Endothelial cell of umbilical vein (primary cell): ENCODE measurements around the gene SRL.

Source experiments
- EZH2 ChIP-seq: IDR thresholded peaks from 2 replicates; pipeline ENCODE4 v1.6.1; 2012; ENCODE audit warnings: borderline replicate concordance, low read depth, mild to moderate bottlenecking, moderate library complexity, low read length, inconsistent platforms; ENCODE audit not compliant: severe bottlenecking
- GATA2 ChIP-seq: IDR thresholded peaks from 2 replicates; pipeline ENCODE4 v1.7.0; 2011; ENCODE audit warnings: low read depth, mild to moderate bottlenecking, moderate library complexity, mixed read lengths, low read length; ENCODE audit not compliant: insufficient read length, insufficient read depth
- JUN ChIP-seq: IDR thresholded peaks from 2 replicates; pipeline ENCODE4 v1.6.1; 2011; ENCODE audit warnings: borderline replicate concordance, low read depth; ENCODE audit not compliant: insufficient read length, insufficient read depth
- POLR2A ChIP-seq: IDR thresholded peaks from 2 replicates; pipeline ENCODE4 v1.6.1; 2012; ENCODE audit warnings: low read depth, mild to moderate bottlenecking, control low read depth, low read length
- POLR2AphosphoS5 ChIP-seq: IDR thresholded peaks from 2 replicates; pipeline ENCODE4 v1.6.1; 2012; ENCODE audit warnings: low read depth, mild to moderate bottlenecking, control low read depth, low read length, moderate library complexity; ENCODE audit not compliant: insufficient read depth
- TF ChIP-seq, protein P1 (sequence below), 2 donors: IDR thresholded peaks; 1 replicate in 1 of 2; 2 replicates in 1 of 2; pipeline ENCODE4 v1.5.1; 2011; ENCODE audit warnings: low read length in 2 of 2, mild to moderate bottlenecking in 2 of 2, moderate library complexity in 2 of 2, control low read depth in 1 of 2, inconsistent platforms in 1 of 2, low read depth in 1 of 2; ENCODE audit not compliant: insufficient read depth in 1 of 2; ENCODE audit errors: extremely low read depth in 1 of 2
- TF ChIP-seq, protein P2 (sequence below): IDR thresholded peaks from 2 replicates; pipeline ENCODE4 v1.6.1; 2011; ENCODE audit not compliant: insufficient read depth, insufficient read length

- TF ChIP-seq, protein P1, sequence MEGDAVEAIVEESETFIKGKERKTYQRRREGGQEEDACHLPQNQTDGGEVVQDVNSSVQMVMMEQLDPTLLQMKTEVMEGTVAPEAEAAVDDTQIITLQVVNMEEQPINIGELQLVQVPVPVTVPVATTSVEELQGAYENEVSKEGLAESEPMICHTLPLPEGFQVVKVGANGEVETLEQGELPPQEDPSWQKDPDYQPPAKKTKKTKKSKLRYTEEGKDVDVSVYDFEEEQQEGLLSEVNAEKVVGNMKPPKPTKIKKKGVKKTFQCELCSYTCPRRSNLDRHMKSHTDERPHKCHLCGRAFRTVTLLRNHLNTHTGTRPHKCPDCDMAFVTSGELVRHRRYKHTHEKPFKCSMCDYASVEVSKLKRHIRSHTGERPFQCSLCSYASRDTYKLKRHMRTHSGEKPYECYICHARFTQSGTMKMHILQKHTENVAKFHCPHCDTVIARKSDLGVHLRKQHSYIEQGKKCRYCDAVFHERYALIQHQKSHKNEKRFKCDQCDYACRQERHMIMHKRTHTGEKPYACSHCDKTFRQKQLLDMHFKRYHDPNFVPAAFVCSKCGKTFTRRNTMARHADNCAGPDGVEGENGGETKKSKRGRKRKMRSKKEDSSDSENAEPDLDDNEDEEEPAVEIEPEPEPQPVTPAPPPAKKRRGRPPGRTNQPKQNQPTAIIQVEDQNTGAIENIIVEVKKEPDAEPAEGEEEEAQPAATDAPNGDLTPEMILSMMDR (IDR thresholded peaks at IDR 0.05; ENCODE audit: extremely low read depth in 1 of 2, insufficient read depth in 1 of 2, low read depth in 1 of 2, low read length in 2 of 2) = no peak
- TF ChIP-seq POLR2AphosphoS5 (no peak), POLR2A (no peak), JUN (no peak), EZH2 (no peak), GATA2 (no peak)
- TF ChIP-seq, protein P2, sequence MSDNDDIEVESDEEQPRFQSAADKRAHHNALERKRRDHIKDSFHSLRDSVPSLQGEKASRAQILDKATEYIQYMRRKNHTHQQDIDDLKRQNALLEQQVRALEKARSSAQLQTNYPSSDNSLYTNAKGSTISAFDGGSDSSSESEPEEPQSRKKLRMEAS = peak; percentile 74
These were observed 30.5 kb upstream of the SRL start for GRCh38 chr16:4272114-4272956.
